ENCODE results near the gene GBA2. TPM values are rescaled to one million over a fixed set of nuclear protein-coding genes. Genes with fewer than 3 reads are reported as not detected.
A peak's percentile ranks its signal among the peaks of the same experiment; 100 is the strongest.

Gene GBA2
- total RNA-seq, 2 donors from 2014 or later = 68.4 to 81.4 TPM

DNA sequence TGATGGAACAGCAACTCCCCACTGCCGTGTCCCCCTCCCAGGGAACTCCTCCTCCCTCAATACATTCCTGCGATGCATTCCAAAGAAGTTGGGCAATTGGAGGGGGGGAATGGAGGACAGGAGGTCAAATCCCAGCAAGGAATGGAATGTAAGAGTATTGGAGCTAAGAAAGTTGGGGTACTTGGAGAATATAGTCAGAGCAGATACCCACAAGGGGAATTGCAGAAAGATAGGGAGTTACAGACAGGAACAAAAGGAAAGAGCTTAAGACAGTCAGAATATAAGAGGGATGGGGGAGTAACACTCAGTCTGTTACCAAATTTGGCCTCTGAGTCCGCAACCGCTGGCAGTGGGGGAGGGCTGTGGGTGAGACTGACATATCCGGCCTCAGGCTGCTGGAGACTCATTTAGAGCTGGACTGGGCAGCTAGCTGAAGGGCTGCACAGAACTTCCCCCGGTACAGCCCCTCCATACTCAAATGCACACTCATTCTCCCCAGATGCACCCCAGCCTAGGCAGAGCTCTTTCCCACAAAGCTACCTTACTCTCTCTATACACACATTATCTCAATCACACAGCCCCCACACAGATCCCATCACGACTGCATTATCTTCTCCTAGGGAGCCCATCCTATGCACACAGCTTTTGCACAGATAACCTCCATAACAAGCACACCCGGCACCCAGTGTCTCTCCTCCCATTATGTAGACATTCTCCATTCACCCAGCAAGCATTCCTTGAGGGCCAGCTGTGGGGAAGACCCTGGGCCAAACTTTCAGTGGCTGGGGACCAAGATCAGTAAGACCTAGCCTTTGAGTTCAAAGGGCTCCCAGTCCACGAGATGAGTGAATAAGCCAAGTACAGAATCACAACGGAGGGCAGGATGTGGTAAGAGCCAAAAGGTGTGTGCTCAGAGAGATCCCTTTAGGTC lies 20.7 kb downstream of the GBA2 start:
- H3K4me1 Mint-ChIP-seq (ENCODE audit: low read depth in 2 of 2) = peaks cover 13 to 20% of the 10 kb centered on the region in 2 donors
- no peaks in the 10 kb centered on the region for H3K9me3 Mint-ChIP-seq
- DNase-seq (ENCODE audit: low spot score) (peak; percentile 91), ATAC-seq (peak; percentile 53 to 60)
- H3K36me3 Mint-ChIP-seq = peaks cover 21% of the 10 kb centered on the region
- H3K27ac Mint-ChIP-seq = no peak overlapping the region
- H3K27me3 Mint-ChIP-seq = no peaks in the 10 kb centered on the region
- no peak overlapping the region for H3K4me3 Mint-ChIP-seq

DNA sequence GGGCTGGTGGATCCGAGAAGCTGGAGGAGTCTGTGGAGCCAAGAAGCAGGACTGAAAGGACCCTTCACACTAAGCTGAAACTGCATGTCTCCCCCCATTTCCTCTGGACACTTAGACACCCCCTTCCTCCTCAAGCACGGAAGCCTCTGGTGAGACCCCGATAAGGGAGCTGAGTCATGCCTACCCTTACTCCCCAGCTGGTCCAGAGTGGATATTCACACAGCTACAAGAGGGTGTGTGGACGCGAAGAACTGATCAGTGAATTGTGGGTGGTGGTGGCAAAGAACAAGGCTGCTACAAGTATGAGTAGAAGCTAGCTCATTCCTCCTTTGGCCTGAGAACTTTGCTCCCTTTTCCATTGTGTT lies 21.4 kb downstream of the GBA2 start:
- DNase-seq (ENCODE audit: low spot score) (no peak), ATAC-seq (no peak)
- Mint-ChIP-seq H3K27me3 (no peaks in the 10 kb centered on the region), H3K4me3 (no peak overlapping the region), H3K36me3 (peaks cover 23% of the 10 kb centered on the region), H3K9me3 (no peaks in the 10 kb centered on the region), H3K4me1 (ENCODE audit: low read depth in 2 of 2) (peaks cover 7 to 15% of the 10 kb centered on the region in 2 donors), H3K27ac (no peak overlapping the region)

DNA sequence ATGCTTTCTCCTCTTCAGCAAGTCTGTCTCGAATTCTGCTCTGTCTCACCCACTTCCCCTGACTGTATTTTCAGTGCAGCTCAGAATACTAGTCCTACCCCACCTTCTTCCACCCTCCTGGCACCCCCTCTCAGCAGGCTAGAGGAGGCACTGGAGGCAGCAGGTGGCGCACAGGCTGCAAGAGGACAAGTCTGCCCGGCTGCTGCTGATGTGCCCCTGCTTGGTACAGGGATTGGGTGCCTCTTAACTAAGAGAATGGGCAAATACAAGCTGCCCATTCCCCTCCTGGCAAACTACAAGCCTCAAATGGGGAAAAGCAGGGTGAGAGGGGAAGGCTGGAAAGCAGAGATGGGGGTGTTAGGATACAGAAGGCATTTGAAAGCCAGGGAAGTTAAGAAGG lies 22.1 kb downstream of the GBA2 start:
- ATAC-seq (no peak), DNase-seq (ENCODE audit: low spot score) (no peak)
- peaks cover 11 to 20% of the 10 kb centered on the region in 2 donors for H3K4me1 Mint-ChIP-seq (ENCODE audit: low read depth in 2 of 2)
- H3K36me3 Mint-ChIP-seq = peaks cover 30% of the 10 kb centered on the region
- no peaks in the 10 kb centered on the region for H3K27me3 Mint-ChIP-seq
- H3K27ac Mint-ChIP-seq = no peak overlapping the region
- no peaks in the 10 kb centered on the region for H3K9me3 Mint-ChIP-seq
- no peak overlapping the region for H3K4me3 Mint-ChIP-seq

DNA sequence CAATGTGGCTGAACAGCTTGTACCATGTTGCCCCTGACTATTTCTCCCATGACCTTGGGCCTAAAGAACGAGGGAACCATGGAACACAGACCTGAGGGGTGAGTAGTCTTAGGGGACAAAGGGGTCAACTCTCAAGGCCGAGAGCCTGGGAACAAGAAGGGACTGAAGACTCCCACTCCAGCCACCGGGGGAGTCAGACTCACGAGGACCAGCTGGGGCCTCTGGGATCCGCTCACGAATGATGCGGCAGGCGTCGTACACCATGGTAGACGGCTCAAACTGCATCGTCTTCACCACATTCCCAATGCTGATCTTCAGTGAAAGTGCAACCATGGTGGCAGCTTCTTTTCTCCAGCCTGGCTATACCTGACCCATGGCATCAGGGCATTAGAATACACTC lies 23.7 kb downstream of the GBA2 start:
- Mint-ChIP-seq H3K27ac (no peak overlapping the region), H3K9me3 (no peaks in the 10 kb centered on the region), H3K27me3 (no peaks in the 10 kb centered on the region), H3K4me1 (ENCODE audit: low read depth in 2 of 2) (peaks cover 17 to 19% of the 10 kb centered on the region in 2 donors), H3K4me3 (no peak overlapping the region), H3K36me3 (peaks cover 32% of the 10 kb centered on the region)
- ATAC-seq = no peak
- DNase-seq (ENCODE audit: low spot score) = peak; percentile 34

DNA sequence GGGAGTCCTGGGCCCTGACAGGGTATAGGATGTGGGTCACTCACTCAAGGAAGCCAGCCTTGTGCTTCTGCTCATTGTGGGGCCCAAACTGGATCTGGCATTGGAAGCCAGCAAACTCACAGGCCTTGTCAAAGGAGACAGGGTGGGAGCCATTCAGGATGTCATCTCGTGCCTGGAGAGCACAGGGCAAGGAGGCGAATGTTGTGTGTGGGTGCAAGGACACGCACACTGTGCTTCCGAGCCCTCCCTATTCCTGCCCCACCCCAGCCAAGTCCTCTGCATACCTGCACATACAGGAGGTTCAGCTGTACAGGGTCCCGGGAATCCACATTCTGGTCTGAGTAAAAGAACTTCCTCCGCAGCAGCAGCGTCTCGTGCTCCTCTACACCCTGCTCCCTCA lies 25.1 kb downstream of the GBA2 start:
- DNase-seq (ENCODE audit: low spot score) = peak; percentile 52
- H3K27me3 Mint-ChIP-seq = no peaks in the 10 kb centered on the region
- peaks cover 37% of the 10 kb centered on the region for H3K36me3 Mint-ChIP-seq
- no peak overlapping the region for H3K27ac Mint-ChIP-seq
- no peak for ATAC-seq
- peaks cover 17 to 24% of the 10 kb centered on the region in 2 donors for H3K4me1 Mint-ChIP-seq (ENCODE audit: low read depth in 2 of 2)
- H3K4me3 Mint-ChIP-seq = no peak overlapping the region
- no peaks in the 10 kb centered on the region for H3K9me3 Mint-ChIP-seq

DNA sequence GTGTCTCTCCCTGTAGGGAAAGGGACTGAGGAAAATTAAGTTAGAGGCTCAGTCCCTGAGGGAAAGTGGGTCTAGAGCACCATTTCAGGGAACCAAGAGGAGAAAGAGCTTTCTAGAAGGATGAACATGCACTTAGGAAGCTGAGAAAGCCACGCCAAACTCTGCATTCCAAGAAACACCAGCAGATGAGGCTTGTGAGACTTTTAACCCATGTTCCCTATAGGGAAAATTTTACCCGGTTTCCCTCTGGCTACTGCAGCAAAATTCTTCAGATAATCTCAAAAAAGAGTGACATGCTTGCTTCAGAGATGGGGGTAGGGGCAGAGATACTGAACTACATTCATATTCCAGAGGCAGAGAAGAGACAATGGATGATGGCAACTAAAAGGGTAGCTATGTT lies 25.6 kb downstream of the GBA2 start:
- Mint-ChIP-seq H3K27ac (no peak overlapping the region), H3K4me3 (no peak overlapping the region), H3K4me1 (ENCODE audit: low read depth in 2 of 2) (peaks cover 17 to 24% of the 10 kb centered on the region in 2 donors), H3K36me3 (peaks cover 39% of the 10 kb centered on the region), H3K27me3 (no peaks in the 10 kb centered on the region), H3K9me3 (no peaks in the 10 kb centered on the region)
- ATAC-seq (no peak), DNase-seq (ENCODE audit: low spot score) (no peak)

DNA sequence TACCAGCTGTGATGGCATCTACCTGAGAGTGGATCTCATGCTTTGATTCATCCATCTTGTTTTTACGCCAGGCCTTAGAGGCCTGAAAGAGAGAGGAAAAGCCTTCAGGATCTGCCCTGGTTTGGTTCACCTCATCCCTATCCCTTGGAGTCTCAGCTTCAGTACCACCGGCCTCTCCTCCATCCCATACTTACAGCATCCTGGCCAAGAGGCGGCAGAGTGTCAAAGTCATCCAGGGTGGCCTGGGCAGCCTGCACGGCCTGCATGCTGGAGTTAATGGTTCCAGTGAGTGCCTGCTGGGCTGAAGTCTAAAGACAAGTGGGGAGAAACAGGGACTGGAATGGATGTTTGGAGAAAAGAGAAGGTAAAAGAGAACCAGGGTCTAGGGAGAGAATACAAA lies 29.5 kb downstream of the GBA2 start:
- Mint-ChIP-seq H3K4me1 (ENCODE audit: low read depth in 2 of 2) (peaks cover 20 to 27% of the 10 kb centered on the region in 2 donors), H3K27ac (no peak overlapping the region), H3K4me3 (no peak overlapping the region), H3K27me3 (no peaks in the 10 kb centered on the region), H3K9me3 (no peaks in the 10 kb centered on the region), H3K36me3 (peaks cover 52% of the 10 kb centered on the region)
- DNase-seq (ENCODE audit: low spot score) (peak; percentile 52), ATAC-seq (no peak)

DNA sequence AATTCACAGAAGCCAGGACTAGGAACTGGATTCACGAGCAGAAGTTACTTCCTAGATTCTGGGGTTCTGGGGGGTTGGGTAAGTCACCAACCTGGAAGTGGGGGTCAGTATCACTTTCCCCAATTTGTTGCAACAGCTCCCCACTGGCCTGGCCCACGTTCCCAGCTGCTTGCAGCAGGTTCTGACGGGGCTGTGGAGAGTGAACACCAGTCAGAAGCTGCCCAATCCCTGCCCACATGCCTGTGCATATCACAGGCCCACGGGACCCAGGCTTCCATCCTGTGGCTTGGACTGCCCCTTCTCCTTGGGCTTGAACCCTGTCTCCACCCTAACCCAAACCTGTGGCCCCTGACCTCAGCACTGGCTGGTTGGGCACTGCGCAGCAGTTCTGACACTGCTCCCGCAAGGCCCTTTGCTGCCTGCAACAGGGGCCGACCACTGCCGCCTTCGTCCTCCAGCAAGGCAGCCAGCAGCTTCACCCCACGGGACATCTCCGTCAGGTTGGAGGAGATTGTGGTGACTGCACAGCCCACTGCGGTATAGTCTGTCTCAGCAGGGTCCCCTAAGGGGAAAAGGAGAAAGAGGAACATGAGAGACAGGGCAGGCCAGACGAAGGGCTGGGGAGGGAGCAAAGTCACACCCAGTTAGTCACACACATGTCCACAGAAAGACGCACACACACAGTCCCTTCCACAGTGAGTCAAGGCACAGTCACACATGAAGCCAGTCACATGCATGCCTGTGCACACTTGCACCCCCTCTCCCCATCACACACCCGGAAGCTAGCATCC lies 30.1 kb downstream of the GBA2 start:
- H3K9me3 Mint-ChIP-seq = no peaks in the 10 kb centered on the region
- H3K4me3 Mint-ChIP-seq = no peak overlapping the region
- DNase-seq (ENCODE audit: low spot score) (peak; percentile 61), ATAC-seq (no peak)
- no peaks in the 10 kb centered on the region for H3K27me3 Mint-ChIP-seq
- H3K27ac Mint-ChIP-seq = no peak overlapping the region
- H3K4me1 Mint-ChIP-seq (ENCODE audit: low read depth in 2 of 2) = peaks cover 18 to 25% of the 10 kb centered on the region in 2 donors
- H3K36me3 Mint-ChIP-seq = peaks cover 48% of the 10 kb centered on the region

DNA sequence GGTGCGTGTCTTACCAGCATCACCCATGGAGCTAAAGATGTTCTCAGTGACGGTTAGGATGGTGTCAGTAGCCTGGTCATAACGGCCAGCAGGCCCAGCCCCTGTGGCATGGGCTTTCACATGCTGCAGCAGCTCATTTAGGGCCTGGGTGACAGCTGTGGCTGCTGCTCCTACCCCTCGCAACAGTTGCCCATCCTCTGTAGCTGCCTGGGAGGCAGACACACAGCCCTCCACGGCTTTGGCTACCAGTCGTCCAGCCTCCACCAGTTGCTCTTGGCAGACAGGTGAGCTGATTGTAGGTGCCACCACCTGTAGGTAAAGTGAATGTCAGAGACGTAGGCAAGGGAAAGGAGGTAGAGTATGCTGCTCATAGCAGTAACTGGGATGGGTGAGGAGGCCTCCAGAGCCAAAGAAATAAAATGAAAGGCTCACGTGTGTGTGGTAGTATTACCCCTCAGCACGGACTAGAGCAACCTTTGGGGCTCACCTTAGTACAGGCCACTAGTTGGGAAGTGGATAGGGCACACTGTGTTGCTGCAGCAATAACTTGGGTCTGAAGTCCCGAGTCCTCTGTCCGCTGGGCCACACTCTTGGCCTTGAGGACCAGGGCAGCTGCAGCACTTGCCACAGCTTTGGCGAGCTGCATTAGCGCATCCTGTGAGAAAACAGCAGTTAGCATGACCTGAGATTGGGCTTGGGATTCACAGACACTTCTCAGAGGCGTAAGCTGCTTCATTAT lies 31.7 kb downstream of the GBA2 start:
- H3K27me3 Mint-ChIP-seq = no peaks in the 10 kb centered on the region
- peaks cover 17 to 23% of the 10 kb centered on the region in 2 donors for H3K4me1 Mint-ChIP-seq (ENCODE audit: low read depth in 2 of 2)
- H3K9me3 Mint-ChIP-seq = no peaks in the 10 kb centered on the region
- ATAC-seq (no peak), DNase-seq (ENCODE audit: low spot score) (no peak)
- H3K27ac Mint-ChIP-seq = peak overlapping the region in 1 of 2 donors; percentile 76
- no peak overlapping the region for H3K4me3 Mint-ChIP-seq
- H3K36me3 Mint-ChIP-seq = peaks cover 44% of the 10 kb centered on the region

DNA sequence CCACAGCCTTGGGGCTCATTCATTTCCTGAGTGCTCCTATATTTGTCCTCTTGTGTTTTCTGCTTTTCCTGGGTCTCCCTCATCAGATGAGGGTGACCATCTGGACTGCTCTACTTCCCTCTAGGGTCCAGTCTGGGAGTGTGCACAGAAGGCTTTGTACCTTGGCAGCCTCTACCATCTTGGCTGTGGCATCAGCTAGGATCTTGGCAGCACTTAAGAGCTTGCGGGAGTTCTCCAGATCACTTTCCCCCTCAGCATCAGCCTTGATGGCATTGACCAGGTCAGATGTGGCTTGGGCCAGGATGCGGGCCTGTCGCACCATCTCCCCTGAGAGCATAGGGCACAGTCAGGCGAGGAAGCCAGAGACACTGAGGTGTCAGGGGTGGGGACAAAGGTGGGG lies 32.8 kb downstream of the GBA2 start:
- Mint-ChIP-seq H3K9me3 (no peaks in the 10 kb centered on the region), H3K4me1 (ENCODE audit: low read depth in 2 of 2) (peaks cover 8 to 18% of the 10 kb centered on the region in 2 donors), H3K27me3 (no peaks in the 10 kb centered on the region), H3K36me3 (peaks cover 41% of the 10 kb centered on the region), H3K27ac (peak overlapping the region in 1 of 2 donors; percentile 76), H3K4me3 (no peak overlapping the region)
- ATAC-seq = no peak
- DNase-seq (ENCODE audit: low spot score) = no peak

DNA sequence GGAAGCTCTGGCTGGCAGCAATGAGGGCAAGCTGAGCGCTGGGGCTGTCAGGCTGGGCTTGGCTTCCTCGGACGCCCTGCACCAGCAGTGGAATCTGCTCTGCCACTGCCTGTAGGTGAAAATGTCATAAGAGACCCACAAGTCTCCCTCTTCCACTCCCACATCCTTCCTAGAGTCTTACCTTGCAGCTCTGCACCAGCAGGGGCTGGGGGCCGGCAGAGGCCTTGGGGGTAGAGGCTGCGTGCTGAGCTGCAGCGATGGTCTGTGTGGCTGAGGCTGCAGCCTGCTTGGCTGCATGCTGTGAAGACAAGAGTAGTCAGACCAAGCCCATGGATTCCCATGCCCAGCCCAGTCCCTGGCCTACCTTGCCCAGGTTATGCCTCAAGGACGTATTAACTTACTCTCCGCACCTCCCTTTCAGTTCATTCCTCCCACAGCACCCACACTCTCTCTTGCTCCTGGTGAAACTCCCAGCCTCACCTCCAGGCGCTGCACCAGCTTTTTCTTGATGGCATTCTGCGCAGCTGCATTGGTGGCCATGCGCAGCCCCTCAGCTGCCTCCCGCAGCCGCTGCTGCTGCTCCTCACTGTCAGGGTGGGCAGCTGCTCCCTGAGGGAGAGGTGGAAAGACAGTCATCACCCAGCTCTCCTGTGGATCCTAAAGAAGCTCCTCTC lies 34.3 kb downstream of the GBA2 start:
- H3K4me3 Mint-ChIP-seq = no peak overlapping the region
- DNase-seq (ENCODE audit: low spot score) (peak; percentile 18), ATAC-seq (no peak)
- peaks cover 51% of the 10 kb centered on the region for H3K36me3 Mint-ChIP-seq
- no peaks in the 10 kb centered on the region for H3K9me3 Mint-ChIP-seq
- peaks cover 8 to 18% of the 10 kb centered on the region in 2 donors for H3K4me1 Mint-ChIP-seq (ENCODE audit: low read depth in 2 of 2)
- H3K27ac Mint-ChIP-seq = peak overlapping the region; percentile 27 to 80
- no peaks in the 10 kb centered on the region for H3K27me3 Mint-ChIP-seq

DNA sequence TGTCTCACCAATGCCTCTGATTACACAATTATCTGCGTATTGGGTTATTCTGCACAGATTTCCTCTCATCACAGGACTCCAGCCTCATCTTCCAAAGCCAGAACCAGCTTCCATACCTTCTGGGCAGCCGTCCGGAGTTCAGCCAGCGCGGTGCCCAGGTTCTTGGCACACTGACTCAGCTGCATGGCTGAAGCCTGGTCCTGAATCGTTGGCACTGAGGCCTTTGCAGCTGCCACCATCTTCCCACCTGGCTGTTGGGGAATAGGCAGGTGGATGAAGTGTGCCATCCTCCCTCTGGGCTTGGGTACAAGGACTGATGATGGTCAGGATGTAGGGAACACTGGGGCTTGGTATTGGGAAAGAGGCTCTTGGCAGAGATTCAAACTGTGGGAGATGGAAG lies 34.9 kb downstream of the GBA2 start:
- Mint-ChIP-seq H3K9me3 (no peaks in the 10 kb centered on the region), H3K4me3 (no peak overlapping the region), H3K27ac (peak overlapping the region in 1 of 2 donors; percentile 80), H3K27me3 (no peaks in the 10 kb centered on the region), H3K4me1 (ENCODE audit: low read depth in 2 of 2) (peaks cover 8 to 13% of the 10 kb centered on the region in 2 donors), H3K36me3 (peaks cover 46% of the 10 kb centered on the region)
- ATAC-seq (no peak), DNase-seq (ENCODE audit: low spot score) (peak; percentile 5)

DNA sequence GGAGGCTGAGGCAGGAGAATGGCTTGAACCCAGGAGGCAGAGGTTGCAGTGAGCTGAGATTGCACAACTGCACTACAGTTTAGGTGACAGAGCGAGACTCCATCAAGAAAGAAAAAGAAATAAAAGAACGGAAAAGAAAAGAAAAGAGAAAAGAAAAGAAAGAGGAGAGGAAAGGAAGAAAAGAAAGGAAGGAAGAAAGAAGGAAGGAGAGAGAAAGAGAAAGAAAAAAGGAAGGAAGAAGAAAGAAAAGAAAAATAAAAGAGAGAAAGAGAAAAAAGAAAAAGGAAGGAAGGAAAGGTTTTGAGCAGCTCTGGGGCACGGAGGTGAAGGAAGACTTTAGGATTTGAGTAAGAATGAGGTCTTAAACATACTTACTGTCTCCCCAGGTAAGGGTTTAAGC lies 35.5 kb downstream of the GBA2 start:
- Mint-ChIP-seq H3K27ac (no peak overlapping the region), H3K27me3 (no peaks in the 10 kb centered on the region), H3K9me3 (no peaks in the 10 kb centered on the region), H3K36me3 (peaks cover 52% of the 10 kb centered on the region), H3K4me1 (ENCODE audit: low read depth in 2 of 2) (peaks cover 8 to 13% of the 10 kb centered on the region in 2 donors), H3K4me3 (no peak overlapping the region)
- DNase-seq (ENCODE audit: low spot score) = no peak
- ATAC-seq = no peak
